GM15510 (cell line): Measurements from ENCODE around the gene DPM2.

Source experiments
- POLR2A ChIP-seq: IDR thresholded peaks from 3 replicates; pipeline ENCODE4 v1.6.1; 2011; ENCODE audit warnings: borderline replicate concordance; ENCODE audit not compliant: insufficient read length; ENCODE audit errors: extremely low read depth

DPM2 gene

DNA sequence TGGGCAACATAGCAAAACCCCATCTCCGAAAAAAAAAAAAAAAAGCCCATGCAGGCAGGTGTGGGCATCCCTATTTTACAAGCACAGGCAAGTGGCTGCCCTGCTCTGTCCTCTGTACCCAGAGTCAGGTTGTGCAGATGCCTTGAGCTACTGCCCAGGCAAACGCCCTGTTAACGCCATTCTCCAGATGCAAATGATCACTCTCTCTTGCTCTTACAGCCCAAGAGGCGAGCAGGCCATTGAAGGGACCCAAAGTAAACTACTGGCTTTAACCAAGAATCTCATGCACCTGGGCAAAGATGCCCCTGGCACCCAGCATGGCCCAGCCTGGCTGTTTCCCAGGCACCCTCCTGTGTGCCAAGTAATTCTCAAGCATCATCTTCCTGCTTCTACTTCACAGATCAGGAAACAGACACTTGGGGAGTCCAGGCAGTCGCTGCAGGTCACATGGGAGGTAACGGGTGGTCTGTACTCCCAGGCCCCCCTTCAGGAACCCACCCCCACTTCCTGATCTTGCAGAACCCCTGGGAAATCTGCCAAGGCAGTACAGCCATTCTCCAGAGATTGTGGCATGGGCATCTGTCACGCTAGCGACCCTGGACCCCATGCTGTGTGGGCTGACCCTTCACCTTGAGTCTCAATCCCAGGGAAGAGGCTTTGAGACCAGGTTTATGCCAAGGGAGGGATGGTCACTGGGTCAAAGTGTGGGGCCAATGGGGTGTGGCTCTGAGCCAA, 28.9 kb upstream of the DPM2 start:
- no peak for TF ChIP-seq POLR2A

GRCh38 chr9:127965953-127966352, 28.3 kb upstream of the DPM2 start:
- TF ChIP-seq POLR2A = no peak

DNA sequence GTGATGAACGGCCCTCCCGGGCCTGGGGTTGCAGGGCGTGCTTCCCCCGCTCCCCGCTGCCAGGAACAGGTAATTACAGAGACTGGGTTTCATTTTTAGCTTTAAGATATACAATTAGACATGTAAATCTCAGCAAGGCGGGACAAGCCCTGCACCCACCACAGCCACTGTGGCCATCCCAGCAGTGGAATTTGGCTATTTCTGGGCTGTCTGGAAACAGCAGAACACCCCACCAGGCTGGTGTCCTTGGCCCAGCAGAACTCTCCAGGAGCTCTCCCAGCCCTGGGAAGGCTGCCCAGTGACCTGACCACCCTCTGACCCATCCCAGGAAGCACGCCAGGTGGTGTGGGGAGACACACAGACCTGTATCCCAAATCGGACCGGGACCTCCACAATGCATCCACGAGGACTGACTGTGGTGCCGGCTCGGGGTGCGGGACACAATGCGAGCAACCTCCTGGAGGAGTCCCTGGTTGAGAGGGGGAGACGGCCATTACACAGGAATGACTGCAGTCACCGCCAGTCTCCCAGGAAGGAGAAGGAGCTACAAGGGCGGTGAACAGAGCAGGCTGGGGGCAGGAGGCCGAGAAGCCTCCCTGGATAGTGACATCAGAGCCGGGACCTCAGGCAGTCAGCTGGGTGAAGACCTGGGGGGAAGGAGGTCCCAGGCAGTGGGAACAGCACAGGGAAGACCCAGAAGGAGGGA, 25.9 kb upstream of the DPM2 start:
- no peak for TF ChIP-seq POLR2A

DNA sequence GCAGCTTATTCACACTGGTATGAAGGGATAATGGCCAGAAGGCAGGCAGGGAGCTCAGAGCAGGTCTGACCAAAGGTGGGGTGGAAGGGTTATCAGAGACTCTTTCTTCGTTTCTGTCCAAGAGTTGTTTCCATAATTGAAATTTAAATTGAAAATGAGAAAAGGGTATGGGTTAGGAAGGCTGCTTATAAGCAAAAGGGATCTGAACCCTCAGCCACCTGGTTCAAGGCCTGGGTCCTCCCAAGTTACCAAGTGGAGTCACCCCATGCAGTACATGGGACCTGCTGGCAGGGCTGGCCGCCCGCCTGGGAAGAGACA, 25.3 kb upstream of the DPM2 start:
- no peak for TF ChIP-seq POLR2A

GRCh38 chr9:127962278-127962677, 24.6 kb upstream of the DPM2 start:
- TF ChIP-seq POLR2A = no peak

GRCh38 chr9:127961613-127962155, 24.0 kb upstream of the DPM2 start:
- no peak for TF ChIP-seq POLR2A

GRCh38 chr9:127961155-127961490, 23.5 kb upstream of the DPM2 start:
- TF ChIP-seq POLR2A = no peak

GRCh38 chr9:127960410-127961154, 22.9 kb upstream of the DPM2 start:
- no peak for TF ChIP-seq POLR2A

- no peak for TF ChIP-seq POLR2A
Observed at GRCh38 chr9:127959841-127960409, 22.3 kb upstream of the DPM2 start.

- TF ChIP-seq POLR2A = no peak
Observed at GRCh38 chr9:127959398-127959797, 21.7 kb upstream of the DPM2 start.

- TF ChIP-seq POLR2A = no peak
Observed at GRCh38 chr9:127958728-127959127, 21.1 kb upstream of the DPM2 start.

- TF ChIP-seq POLR2A = no peak
Observed at GRCh38 chr9:127955294-127956015, 17.8 kb upstream of the DPM2 start.

GRCh38 chr9:127954831-127955293, 17.2 kb upstream of the DPM2 start:
- no peak for TF ChIP-seq POLR2A

GRCh38 chr9:127953768-127954505, 16.3 kb upstream of the DPM2 start:
- no peak for TF ChIP-seq POLR2A
